Right lobe of liver (tissue), 6 donors: ENCODE data around the gene SHMT2. TPM values are rescaled to one million over a fixed set of nuclear protein-coding genes. Genes with fewer than 3 reads are reported as not detected.

Source experiments
- ATAC-seq, 4 donors: fragments of 200-7000 bp; cut with Tn5 transposase; one replicate each; pipeline ENCODE4 v1.9.1; 2020; ENCODE audit warnings: mild to moderate bottlenecking in 4 of 4, moderate library complexity in 4 of 4
- DNase-seq, 3 donors: peaks; one replicate each; pipeline ENCODE4 v3.0.0-alpha.2; 2020
- H3K27ac ChIP-seq, 3 donors: fragments of 200-600 bp; one replicate each; pipeline ENCODE4 v1.8.0; 2022
- H3K27me3 ChIP-seq, 2 donors: fragments of 200-600 bp; one replicate each; pipeline ENCODE4 v1.8.0; 2022
- H3K36me3 ChIP-seq, 4 donors: fragments of 200-600 bp; sonication (generic) in 1 of 4; one replicate each; pipeline versions ENCODE4 v1.5.1 to v1.8.0; 2017 to 2022; ENCODE audit warnings: control low read depth in 1 of 4
- H3K4me1 ChIP-seq, 4 donors: fragments of 200-600 bp; sonication (generic) in 1 of 4; one replicate each; pipeline versions ENCODE4 v1.5.1 to v1.8.0; 2017 to 2022; ENCODE audit warnings: control low read depth in 1 of 4
- H3K4me3 ChIP-seq, 3 donors: fragments of 200-600 bp; one replicate each; pipeline ENCODE4 v1.8.0; 2022
- H3K9me3 ChIP-seq, 4 donors: fragments of 200-600 bp; sonication (generic) in 1 of 4; one replicate each; pipeline versions ENCODE4 v1.5.1 to v1.8.0; 2017 to 2022; ENCODE audit warnings: control low read depth in 1 of 4
- POLR2A ChIP-seq: fragments of 450-650 bp; IDR thresholded peaks from one replicate; pipeline ENCODE4 v1.6.1; 2017; ENCODE audit warnings: antibody characterized with exemption, mild to moderate bottlenecking
- WGBS: methylation state at CpG from one replicate; pipeline ENCODE4 v1.1.6; 2018; ENCODE audit warnings: low coverage, low lambda C conversion rate; ENCODE audit not compliant: insufficient coverage; ENCODE audit errors: missing lambda C conversion rate; 5-methylcytosine and 5-hydroxymethylcytosine counted together
- intact Hi-C, 2 donors: fragments of 100-400 bp; cut with DNase I; formaldehyde crosslinking; loops; one replicate each; pipeline versions ENCODE4 v1.11.2 to v1.14.1; 2022
- total RNA-seq, 6 experiments: library from RNA; depleted of rRNA in 2 of 6; stranded (reverse); fragments of >200 nt in 2 of 6; fragmentation: NEBNext Ultra II Directional in 3 of 6; extraction: Animal tissue kit (Norgen Biotek cat#: 25700) in 3 of 6; gene quantifications; one replicate each; pipeline versions ENCODE4 v1.1.0 to v1.2.4, GENCODE V29; 2016 to 2023
- TF ChIP-seq, protein P1 (sequence below), 4 donors: fragments of 200-600 bp in 3 of 4; fragments of 450-650 bp in 1 of 4; IDR thresholded peaks; one replicate each; pipeline versions ENCODE4 v1.5.1 to v1.8.0; 2016 to 2022; ENCODE audit warnings: antibody characterized with exemption in 4 of 4, mild to moderate bottlenecking in 2 of 4
- donor health status: DM: no; HTN: yes; CAD: no.
- donor health status: DM: no; HTN: no; CAD: no.
- donor health status: DM: no; HTN: no; CAD: no.
- donor health status: DM: no; HTN: yes; CAD: no.
- donor health status: DM: no; HTN: yes; CAD: no.

The SHMT2 gene
- total RNA-seq, 6 experiments from 2014 or later = 157 to 228 (median 194) TPM

DNA sequence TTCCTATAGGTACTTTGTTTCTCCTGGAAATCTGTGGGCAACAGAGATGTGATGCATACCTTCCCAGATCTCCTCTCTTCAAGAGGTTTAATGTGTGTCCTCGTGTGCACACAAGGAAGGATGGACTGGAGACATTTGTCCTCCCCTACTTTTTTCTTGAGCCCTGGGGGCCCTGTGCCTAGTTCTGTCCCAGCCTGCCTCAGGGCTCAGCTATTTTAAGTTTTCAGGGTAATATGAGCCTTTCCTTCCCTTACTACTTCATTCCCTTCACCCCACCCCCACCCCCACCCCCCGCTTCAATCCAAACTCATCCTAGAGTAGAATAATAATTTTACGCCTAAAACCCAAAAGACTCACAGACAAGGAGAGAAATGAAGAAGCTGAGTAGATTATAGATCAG, 21.0 kb downstream of the SHMT2 start:
- no peak overlapping the region for H3K4me3 ChIP-seq
- intact Hi-C loops = no loop called here
- no peaks in the 10 kb centered on the region for H3K9me3 ChIP-seq
- no peak for TF ChIP-seq POLR2A
- TF ChIP-seq, protein P1, sequence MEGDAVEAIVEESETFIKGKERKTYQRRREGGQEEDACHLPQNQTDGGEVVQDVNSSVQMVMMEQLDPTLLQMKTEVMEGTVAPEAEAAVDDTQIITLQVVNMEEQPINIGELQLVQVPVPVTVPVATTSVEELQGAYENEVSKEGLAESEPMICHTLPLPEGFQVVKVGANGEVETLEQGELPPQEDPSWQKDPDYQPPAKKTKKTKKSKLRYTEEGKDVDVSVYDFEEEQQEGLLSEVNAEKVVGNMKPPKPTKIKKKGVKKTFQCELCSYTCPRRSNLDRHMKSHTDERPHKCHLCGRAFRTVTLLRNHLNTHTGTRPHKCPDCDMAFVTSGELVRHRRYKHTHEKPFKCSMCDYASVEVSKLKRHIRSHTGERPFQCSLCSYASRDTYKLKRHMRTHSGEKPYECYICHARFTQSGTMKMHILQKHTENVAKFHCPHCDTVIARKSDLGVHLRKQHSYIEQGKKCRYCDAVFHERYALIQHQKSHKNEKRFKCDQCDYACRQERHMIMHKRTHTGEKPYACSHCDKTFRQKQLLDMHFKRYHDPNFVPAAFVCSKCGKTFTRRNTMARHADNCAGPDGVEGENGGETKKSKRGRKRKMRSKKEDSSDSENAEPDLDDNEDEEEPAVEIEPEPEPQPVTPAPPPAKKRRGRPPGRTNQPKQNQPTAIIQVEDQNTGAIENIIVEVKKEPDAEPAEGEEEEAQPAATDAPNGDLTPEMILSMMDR (IDR thresholded peaks at IDR 0.05) = no peak
- WGBS = 82% methylated on average over 3 of the region's 3 CpGs
- ATAC-seq (no peak), DNase-seq (no peak)
- H3K36me3 ChIP-seq = peaks cover 0 to 3% (median 0%) of the 10 kb centered on the region in 4 donors
- no peaks in the 10 kb centered on the region for H3K4me1 ChIP-seq
- no peak overlapping the region for H3K27ac ChIP-seq
- H3K27me3 ChIP-seq = no peaks in the 10 kb centered on the region

DNA sequence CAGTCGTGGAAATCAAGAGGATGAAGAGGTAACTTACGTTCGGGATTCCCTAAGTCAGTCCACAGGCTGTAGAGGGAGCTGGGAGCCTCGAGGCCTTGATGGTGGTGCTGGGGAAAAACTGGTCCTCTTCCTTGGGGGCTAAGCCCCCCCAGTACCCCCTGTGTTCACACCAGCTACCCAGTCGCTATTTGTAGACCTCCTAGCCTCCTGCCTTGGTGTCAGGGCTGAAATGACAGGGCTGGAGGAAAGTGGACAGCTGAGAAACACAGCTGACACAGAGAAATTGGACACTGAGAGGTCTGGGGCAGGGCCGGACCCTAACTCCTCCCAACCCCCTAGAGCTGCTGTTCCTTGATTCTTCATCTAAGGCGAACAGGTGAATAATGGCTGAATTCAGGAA, 21.4 kb downstream of the SHMT2 start, which contains the start of gene STAC3:
Gene STAC3 (minus strand): TSS at position 232 of the 400 bp plus-strand sequence. CDS start 1,551 bp downstream, outside the sequence.
- ATAC-seq (no peak), DNase-seq (peak in 1 of 3 donors; percentile 22)
- H3K27ac ChIP-seq = no peak within 1 kb of the TSS
- no peaks in the 10 kb centered on the region for H3K27me3 ChIP-seq
- H3K4me3 ChIP-seq = no peak within 1 kb of the TSS
- intact Hi-C loops = no loop called here
- no peaks in the 10 kb centered on the region for H3K4me1 ChIP-seq
- H3K9me3 ChIP-seq = no peaks in the 10 kb centered on the region
- no peak for TF ChIP-seq POLR2A
- TF ChIP-seq, protein P1 (IDR thresholded peaks at IDR 0.05) = no peak
- peaks cover 0 to 7% (median 1%) of the 10 kb centered on the region in 4 donors for H3K36me3 ChIP-seq
- WGBS = 70% methylated on average over 6 of the region's 7 CpGs

DNA sequence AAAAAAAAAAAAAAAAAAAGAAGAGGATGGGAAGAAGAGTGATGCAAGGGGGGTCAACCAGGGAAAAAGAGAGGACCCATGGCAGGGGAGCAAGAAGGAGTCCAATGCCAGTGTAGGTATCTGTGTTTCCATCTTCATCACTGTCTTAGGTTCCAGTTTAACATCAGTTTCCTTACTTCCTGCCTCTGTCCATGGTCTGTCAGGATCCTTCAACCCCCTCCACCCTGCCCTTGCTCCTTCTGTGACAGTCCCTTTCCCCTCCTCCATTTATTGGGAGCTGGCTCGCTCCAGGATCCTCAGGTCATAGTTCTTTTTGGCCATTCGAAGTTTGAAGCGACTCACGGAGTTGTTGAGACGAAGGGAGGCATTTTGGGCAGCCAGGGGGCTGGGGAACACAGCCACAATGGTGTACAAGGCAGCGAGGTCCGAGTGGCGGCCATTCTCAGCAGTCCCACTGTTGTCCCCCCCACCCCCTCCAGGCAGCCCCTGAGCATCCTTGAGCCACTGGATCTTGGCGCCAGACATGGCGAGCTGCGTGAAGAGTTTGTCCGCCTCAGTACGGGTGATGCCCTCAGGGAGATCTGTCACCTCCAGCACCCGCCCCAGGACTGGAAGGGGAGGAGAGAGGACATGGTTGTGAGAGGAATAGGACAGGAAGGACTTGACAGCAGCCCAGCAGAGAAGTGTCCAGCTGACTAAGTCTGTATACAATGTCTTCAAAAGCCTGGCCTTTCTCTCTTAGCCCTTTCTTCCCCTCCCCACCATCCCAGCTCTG, 25.2 kb downstream of the SHMT2 start:
- ATAC-seq = no peak
- H3K4me1 ChIP-seq = peaks cover 0 to 20% (median 8%) of the 10 kb centered on the region in 4 donors
- no peaks in the 10 kb centered on the region for H3K27me3 ChIP-seq
- intact Hi-C loops = no loop called here
- 94% methylated on average over 5 of the region's 14 CpGs for WGBS
- DNase-seq = no peak
- H3K36me3 ChIP-seq = peaks cover 5 to 27% (median 16%) of the 10 kb centered on the region in 4 donors
- no peak overlapping the region for H3K27ac ChIP-seq
- no peaks in the 10 kb centered on the region for H3K9me3 ChIP-seq
- no peak overlapping the region for H3K4me3 ChIP-seq
- TF ChIP-seq, protein P1 (IDR thresholded peaks at IDR 0.05) = no peak
- TF ChIP-seq POLR2A = no peak

DNA sequence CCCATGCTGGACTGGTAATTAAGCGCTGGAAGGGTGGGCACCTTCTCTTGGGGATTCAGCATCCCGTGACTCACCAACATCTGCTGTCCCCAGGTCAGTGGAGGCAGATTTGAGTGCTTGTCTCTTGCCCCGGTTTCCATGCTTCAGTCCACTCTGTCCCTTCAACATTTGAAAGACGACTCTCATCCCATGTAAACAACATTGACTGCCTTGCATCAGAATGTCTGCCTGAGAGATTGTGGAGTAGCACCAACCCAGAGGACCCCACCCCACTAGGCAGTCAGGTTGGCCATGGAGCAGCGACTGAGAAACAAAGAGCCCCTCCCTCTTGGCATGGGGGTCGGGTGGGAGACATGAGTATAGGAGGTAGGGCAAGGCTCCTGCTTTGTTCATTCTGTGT, 26.4 kb downstream of the SHMT2 start:
- Histone ChIP-seq H3K27me3 (no peaks in the 10 kb centered on the region), H3K9me3 (no peaks in the 10 kb centered on the region), H3K4me3 (no peak overlapping the region), H3K4me1 (peaks cover 0 to 32% (median 17%) of the 10 kb centered on the region in 4 donors), H3K27ac (no peak overlapping the region), H3K36me3 (peaks cover 5 to 27% (median 16%) of the 10 kb centered on the region in 4 donors)
- intact Hi-C loops = no loop called here
- TF ChIP-seq POLR2A = no peak
- TF ChIP-seq, protein P1 (IDR thresholded peaks at IDR 0.05) = no peak
- WGBS = 95% methylated on average over 5 of the region's 6 CpGs
- DNase-seq = no peak
- no peak for ATAC-seq
